A549 (cell line): Measurements from ENCODE around the gene GRAP2.

Experiments used
- CHD2 ChIP-seq: fragments of 150-350 bp; IDR thresholded peaks from 2 replicates; pipeline ENCODE4 v1.6.1; 2014; ENCODE audit warnings: low read length; ENCODE audit not compliant: partially characterized antibody
- CTCF ChIP-seq: fragments of >200 bp; sonication (Bioruptor Twin); formaldehyde crosslinking; IDR thresholded peaks from 3 replicates; pipeline ENCODE4 v1.5.1; 2016
- HDAC2 ChIP-seq: fragments of 200-600 bp; sonication (generic); IDR thresholded peaks from 2 replicates; pipeline ENCODE4 v1.6.1; 2016
- HOXA7 ChIP-seq: fragments of 250-450 bp; sonication (Bioruptor Pico); IDR thresholded peaks from 2 replicates; pipeline ENCODE4 v1.5.0; 2020; ENCODE audit warnings: mild to moderate bottlenecking, moderate library complexity
- KDM5A ChIP-seq: fragments of 200-600 bp; sonication (generic); IDR thresholded peaks from 2 replicates; pipeline ENCODE4 v1.6.1; 2016; ENCODE audit warnings: antibody characterized with exemption, mild to moderate bottlenecking
- MAX ChIP-seq: IDR thresholded peaks from 2 replicates; pipeline ENCODE4 v1.6.1; 2012
- POLR2A ChIP-seq: IDR thresholded peaks from 2 replicates; pipeline ENCODE4 v1.6.1; 2012; ENCODE audit warnings: mild to moderate bottlenecking, low read length

DNA sequence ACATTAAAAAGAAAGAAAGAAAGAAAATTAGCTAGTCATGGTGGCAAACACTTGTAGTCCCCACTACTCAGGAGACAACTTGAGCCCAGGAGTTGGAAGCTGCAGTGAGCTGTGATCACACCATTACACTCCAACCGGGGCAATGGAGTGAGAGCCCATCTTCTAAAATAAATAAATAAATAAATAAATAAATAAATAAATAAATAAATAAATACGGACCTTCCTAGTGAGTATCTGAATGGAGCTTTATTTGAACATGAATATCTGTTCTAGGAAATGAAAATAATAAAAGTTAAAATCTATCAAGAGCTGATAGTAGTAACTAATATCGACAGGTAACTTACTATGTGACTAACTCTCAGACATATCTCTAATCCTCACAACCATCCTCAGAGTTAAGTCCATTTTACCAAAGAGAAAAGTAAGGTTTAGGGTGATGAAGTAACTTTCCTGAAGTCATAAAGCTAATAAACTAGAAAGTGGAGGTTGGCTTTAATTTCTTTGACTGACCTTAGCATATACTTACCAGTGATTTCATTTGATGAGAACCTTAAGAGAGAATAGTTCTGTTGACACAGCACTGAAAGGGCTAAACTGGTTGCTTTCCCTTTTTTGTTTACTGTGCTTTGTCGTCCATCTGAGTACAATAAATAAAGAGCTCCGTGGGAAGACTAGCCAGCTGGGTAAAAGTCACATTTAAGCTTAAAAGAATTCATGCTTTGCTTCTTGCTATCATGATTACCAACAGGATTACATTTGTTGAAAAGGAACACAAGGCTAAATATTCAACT, 29.7 kb upstream of the GRAP2 start:
- no peak for TF ChIP-seq KDM5A
- no peak for TF ChIP-seq POLR2A
- no peak for TF ChIP-seq CTCF
- TF ChIP-seq HDAC2, result no peak
- TF ChIP-seq MAX, result no peak
- no peak for TF ChIP-seq CHD2
- TF ChIP-seq HOXA7 (CRISPR knock-in tag), result no peak
